Neural cell (in vitro differentiated cells): Measurements from ENCODE around the gene ADAMTS16. TPM values are rescaled to one million over a fixed set of nuclear protein-coding genes. Genes with fewer than 3 reads are reported as not detected.

ENCODE experiments used
- H2AFZ ChIP-seq: fragments of 200-600, 300-800 bp; sonication (generic), shearing (Covaris generic); 2 replicates; pipeline ENCODE4 v1.6.0; 2014; ENCODE audit warnings: low read depth, mild to moderate bottlenecking, antibody characterized with exemption, low read length, moderate library complexity
- H3F3A ChIP-seq: fragments of 200-600 bp; shearing (Covaris generic); 2 replicates; pipeline ENCODE4 v1.6.1; 2016; ENCODE audit warnings: mild to moderate bottlenecking, moderate library complexity, mixed read lengths, antibody characterized with exemption, low read length; ENCODE audit not compliant: insufficient read depth, poor library complexity, severe bottlenecking
- H3K27ac ChIP-seq: fragments of 200-600, 300-800 bp; sonication (generic), shearing (Covaris generic); 2 replicates; pipeline ENCODE4 v1.5.1; 2014; ENCODE audit warnings: mild to moderate bottlenecking, low read length, moderate library complexity
- H3K27me3 ChIP-seq: fragments of 300-800, 200-600 bp; sonication (generic), shearing (Covaris generic); 2 replicates; pipeline ENCODE4 v1.6.0; 2014; ENCODE audit warnings: mild to moderate bottlenecking, low read depth, low read length, moderate library complexity; ENCODE audit not compliant: insufficient read depth
- H3K36me3 ChIP-seq: fragments of 300-800, 200-600 bp; sonication (generic), shearing (Covaris generic); 2 replicates; pipeline ENCODE4 v1.5.1; 2014; ENCODE audit warnings: mild to moderate bottlenecking, antibody characterized with exemption, low read length, moderate library complexity; ENCODE audit not compliant: insufficient read depth
- H3K4me2 ChIP-seq: fragments of 300-800, 200-600 bp; sonication (generic), shearing (Covaris generic); 2 replicates; pipeline ENCODE4 v1.6.0; 2014; ENCODE audit warnings: mild to moderate bottlenecking, low read length
- H3K4me3 ChIP-seq: fragments of 300-800, 200-600 bp; sonication (generic), shearing (Covaris generic); 2 replicates; pipeline ENCODE4 v1.5.1; 2014; ENCODE audit warnings: mild to moderate bottlenecking, low read length, moderate library complexity
- H3K79me2 ChIP-seq: fragments of 200-600 bp; shearing (Covaris generic); replicated peaks from 2 replicates; pipeline ENCODE4 v1.6.0; 2014; ENCODE audit warnings: mild to moderate bottlenecking, low read length, moderate library complexity; ENCODE audit not compliant: insufficient read depth
- H3K9ac ChIP-seq: fragments of 300-800, 200-600 bp; sonication (generic), shearing (Covaris generic); 2 replicates; pipeline ENCODE4 v1.6.1; 2016; ENCODE audit warnings: mild to moderate bottlenecking, low read length, mixed read lengths
- H3K9me2 ChIP-seq: fragments of 200-600 bp; shearing (Covaris generic); 2 replicates; pipeline ENCODE4 v1.6.1; 2016; ENCODE audit warnings: mild to moderate bottlenecking, low read length, mixed read lengths; ENCODE audit not compliant: insufficient read depth
- H3K9me3 ChIP-seq: fragments of 200-600, 300-800 bp; sonication (generic), shearing (Covaris generic); 2 replicates; pipeline ENCODE4 v1.6.1; 2016; ENCODE audit warnings: mild to moderate bottlenecking, mixed run types, low read length, moderate library complexity, mixed read lengths
- H4K20me1 ChIP-seq: fragments of 200-600 bp; shearing (Covaris generic); 2 replicates; pipeline ENCODE4 v1.6.1; 2016; ENCODE audit warnings: mild to moderate bottlenecking, mixed run types; ENCODE audit not compliant: insufficient read depth
- CTCF ChIP-seq: fragments of 450-650 bp; IDR thresholded peaks from 2 replicates; pipeline ENCODE4 v1.5.1; 2014; ENCODE audit warnings: antibody characterized with exemption, mild to moderate bottlenecking, moderate library complexity; ENCODE audit not compliant: poor library complexity, severe bottlenecking
- EP300 ChIP-seq: fragments of 450-650 bp; conservative IDR thresholded peaks from 2 replicates; pipeline ENCODE4 v1.6.1; 2014; ENCODE audit warnings: antibody characterized with exemption, mild to moderate bottlenecking, moderate library complexity; ENCODE audit not compliant: poor library complexity, severe bottlenecking
- EZH2 ChIP-seq: fragments of 200-600, 300-800 bp; shearing (Covaris generic), sonication (generic); IDR thresholded peaks from 2 replicates; pipeline ENCODE4 v1.6.1; 2014; ENCODE audit warnings: antibody characterized with exemption, low read length, borderline replicate concordance, mild to moderate bottlenecking; ENCODE audit not compliant: insufficient read depth, poor library complexity, severe bottlenecking
- MXI1 ChIP-seq: fragments of 450-650 bp; conservative IDR thresholded peaks from 2 replicates; pipeline ENCODE4 v1.6.1; 2014; ENCODE audit warnings: antibody characterized with exemption, mild to moderate bottlenecking; ENCODE audit not compliant: poor library complexity, severe bottlenecking
- POLR2AphosphoS5 ChIP-seq: IDR thresholded peaks from 2 replicates; pipeline ENCODE4 v1.6.1; 2012
- SMC3 ChIP-seq: fragments of 450-650 bp; conservative IDR thresholded peaks from 2 replicates; pipeline ENCODE4 v1.6.1; 2014; ENCODE audit warnings: antibody characterized with exemption, mild to moderate bottlenecking, moderate library complexity; ENCODE audit not compliant: poor library complexity
- TAF1 ChIP-seq: IDR thresholded peaks from 2 replicates; pipeline ENCODE4 v1.6.1; 2012; ENCODE audit warnings: low read depth
- polyA plus RNA-seq: library from polyadenylated mRNA; depleted of rRNA; stranded (reverse); fragments of >200 nt; gene quantifications from 2 replicates; pipeline ENCODE4 v1.2.3, GENCODE V29; 2014
- TF ChIP-seq, protein P1 (sequence below): IDR thresholded peaks from 2 replicates; pipeline ENCODE4 v1.6.1; 2012; ENCODE audit warnings: borderline replicate concordance

Gene ADAMTS16
- polyA plus RNA-seq, 1 donor from 2014 or later = 1.3 TPM

DNA sequence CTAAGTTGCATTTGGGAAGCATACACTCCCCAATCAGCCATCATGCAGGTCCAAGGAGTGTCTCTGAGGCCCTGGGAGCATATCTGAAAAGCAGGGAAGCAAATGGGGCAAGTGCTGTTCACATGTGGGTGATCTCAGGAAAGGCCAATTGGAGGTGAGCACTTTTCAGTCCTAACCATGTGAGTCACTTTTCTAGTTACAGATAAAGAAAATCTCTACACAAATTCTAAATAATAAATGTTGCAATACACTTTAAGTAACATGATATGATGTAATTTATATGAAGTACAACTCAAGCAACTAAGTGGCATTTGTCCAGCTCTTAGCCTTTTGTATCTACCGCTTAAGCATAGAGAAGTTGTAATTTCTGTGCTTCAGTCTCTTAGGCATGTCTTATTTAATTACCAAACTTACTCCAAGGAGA is 18.4 kb downstream of the ADAMTS16 start:
- Histone ChIP-seq H3K4me3 (no peak overlapping the region), H3K4me2 (no peak overlapping the region), H3K27ac (no peak overlapping the region), H3K27me3 (no peaks in the 10 kb centered on the region), H3K9me2 (no peaks in the 10 kb centered on the region), H3K9me3 (no peaks in the 10 kb centered on the region), H3K79me2 (no peaks in the 10 kb centered on the region), H3K36me3 (no peaks in the 10 kb centered on the region), H2AFZ (no peak overlapping the region), H3F3A (no peaks in the 10 kb centered on the region), H3K9ac (no peak overlapping the region), H4K20me1 (no peaks in the 10 kb centered on the region)
- TF ChIP-seq EZH2 (no peak), CTCF (no peak), TAF1 (no peak), EP300 (no peak), MXI1 (no peak), POLR2AphosphoS5 (no peak)
- TF ChIP-seq, protein P1, sequence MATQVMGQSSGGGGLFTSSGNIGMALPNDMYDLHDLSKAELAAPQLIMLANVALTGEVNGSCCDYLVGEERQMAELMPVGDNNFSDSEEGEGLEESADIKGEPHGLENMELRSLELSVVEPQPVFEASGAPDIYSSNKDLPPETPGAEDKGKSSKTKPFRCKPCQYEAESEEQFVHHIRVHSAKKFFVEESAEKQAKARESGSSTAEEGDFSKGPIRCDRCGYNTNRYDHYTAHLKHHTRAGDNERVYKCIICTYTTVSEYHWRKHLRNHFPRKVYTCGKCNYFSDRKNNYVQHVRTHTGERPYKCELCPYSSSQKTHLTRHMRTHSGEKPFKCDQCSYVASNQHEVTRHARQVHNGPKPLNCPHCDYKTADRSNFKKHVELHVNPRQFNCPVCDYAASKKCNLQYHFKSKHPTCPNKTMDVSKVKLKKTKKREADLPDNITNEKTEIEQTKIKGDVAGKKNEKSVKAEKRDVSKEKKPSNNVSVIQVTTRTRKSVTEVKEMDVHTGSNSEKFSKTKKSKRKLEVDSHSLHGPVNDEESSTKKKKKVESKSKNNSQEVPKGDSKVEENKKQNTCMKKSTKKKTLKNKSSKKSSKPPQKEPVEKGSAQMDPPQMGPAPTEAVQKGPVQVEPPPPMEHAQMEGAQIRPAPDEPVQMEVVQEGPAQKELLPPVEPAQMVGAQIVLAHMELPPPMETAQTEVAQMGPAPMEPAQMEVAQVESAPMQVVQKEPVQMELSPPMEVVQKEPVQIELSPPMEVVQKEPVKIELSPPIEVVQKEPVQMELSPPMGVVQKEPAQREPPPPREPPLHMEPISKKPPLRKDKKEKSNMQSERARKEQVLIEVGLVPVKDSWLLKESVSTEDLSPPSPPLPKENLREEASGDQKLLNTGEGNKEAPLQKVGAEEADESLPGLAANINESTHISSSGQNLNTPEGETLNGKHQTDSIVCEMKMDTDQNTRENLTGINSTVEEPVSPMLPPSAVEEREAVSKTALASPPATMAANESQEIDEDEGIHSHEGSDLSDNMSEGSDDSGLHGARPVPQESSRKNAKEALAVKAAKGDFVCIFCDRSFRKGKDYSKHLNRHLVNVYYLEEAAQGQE = no peak

DNA sequence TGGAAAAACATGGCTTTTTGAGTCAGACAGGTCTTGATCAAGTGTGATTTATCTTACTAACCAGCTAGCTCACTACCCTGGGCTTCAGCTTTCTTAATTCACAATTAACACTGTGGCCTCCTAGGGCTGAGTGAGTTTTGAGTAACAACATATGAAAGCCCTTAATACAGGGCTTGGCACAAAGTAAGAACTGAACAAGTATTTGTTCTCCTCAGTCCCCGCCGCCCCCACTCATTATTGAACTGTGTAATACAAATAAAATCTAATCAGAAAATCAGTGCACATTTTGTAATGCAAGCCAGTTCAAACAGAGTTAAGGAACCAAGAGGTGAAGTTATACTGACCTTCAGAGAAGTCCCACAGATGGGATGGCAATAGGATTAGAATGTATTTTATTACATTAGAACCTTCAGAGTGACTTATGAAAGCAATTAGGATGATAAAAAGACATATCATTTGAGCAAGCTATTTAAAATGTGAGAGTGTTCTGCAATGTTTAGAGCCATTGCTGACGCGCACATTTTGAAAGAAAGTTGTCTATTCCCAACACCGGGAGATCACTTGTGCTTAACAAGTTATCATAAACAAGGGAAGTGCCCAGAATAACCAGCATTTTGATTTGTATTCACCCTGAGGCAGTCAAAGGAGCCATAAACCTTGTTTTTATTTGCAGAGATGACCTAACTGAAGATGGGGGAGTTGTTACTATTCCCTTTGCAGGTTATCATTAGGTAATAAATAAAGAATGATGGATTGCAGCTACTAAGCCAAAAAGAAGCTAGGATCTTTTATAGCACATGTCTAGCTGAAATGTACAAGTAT is 19.4 kb downstream of the ADAMTS16 start:
- no peak overlapping the region for H3K4me2 ChIP-seq
- no peak for TF ChIP-seq POLR2AphosphoS5
- TF ChIP-seq, protein P1 = no peak
- no peak for TF ChIP-seq SMC3
- no peak for TF ChIP-seq EZH2
- H3F3A ChIP-seq = no peaks in the 10 kb centered on the region
- H3K27me3 ChIP-seq = no peaks in the 10 kb centered on the region
- H3K9me3 ChIP-seq = no peaks in the 10 kb centered on the region
- no peak overlapping the region for H2AFZ ChIP-seq
- H3K36me3 ChIP-seq = no peaks in the 10 kb centered on the region
- H3K4me3 ChIP-seq = no peak overlapping the region
- no peaks in the 10 kb centered on the region for H4K20me1 ChIP-seq
- no peaks in the 10 kb centered on the region for H3K79me2 ChIP-seq
- H3K27ac ChIP-seq = no peak overlapping the region
- H3K9me2 ChIP-seq = no peaks in the 10 kb centered on the region
- no peak overlapping the region for H3K9ac ChIP-seq
